Dermis microvascular lymphatic vessel endothelial cell (primary cell): Measurements from ENCODE around the gene CKAP2L. TPM values are rescaled to one million over a fixed set of nuclear protein-coding genes. Genes with fewer than 3 reads are reported as not detected.

Experiments used
- DNase-seq, 2 donors: peaks; one replicate each; pipeline versions ENCODE4 v3.0.0 to v3.0.0-alpha.2; 2010; ENCODE audit warnings: low read depth in 2 of 2
- total RNA-seq: library from RNA; depleted of rRNA; stranded (reverse); fragments of >200 nt; gene quantifications from 2 replicates; pipeline ENCODE4 v1.2.1, GENCODE V29; 2014

Gene CKAP2L
- total RNA-seq, 1 donor from 2014 or later = 3.1 TPM

DNA sequence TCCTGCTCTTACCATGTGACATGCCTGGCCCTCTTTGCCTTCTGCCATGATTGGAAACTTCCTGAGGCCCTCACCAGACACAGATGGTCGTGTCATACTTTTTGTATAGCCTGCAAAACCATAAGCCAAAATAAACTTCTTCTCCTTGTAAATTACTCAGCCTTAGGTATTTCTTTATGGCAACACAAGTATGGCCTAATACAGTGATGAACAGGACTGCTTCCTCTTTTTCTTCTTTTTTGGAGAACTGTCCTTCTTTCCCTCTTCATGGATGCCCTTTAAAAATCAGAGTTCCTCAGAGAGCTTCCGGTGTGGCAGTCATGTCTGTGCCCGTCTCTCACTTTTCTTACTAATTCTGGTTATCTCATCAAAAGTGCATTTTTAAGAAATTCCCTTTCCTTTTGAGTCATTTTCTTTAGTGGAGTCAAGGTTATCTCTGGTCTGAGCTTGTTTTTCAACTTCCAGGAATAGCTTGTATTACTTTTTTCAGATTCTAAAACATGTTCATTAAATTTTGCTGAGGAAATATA, 29.1 kb upstream of the CKAP2L start:
- DNase-seq = no peak

DNA sequence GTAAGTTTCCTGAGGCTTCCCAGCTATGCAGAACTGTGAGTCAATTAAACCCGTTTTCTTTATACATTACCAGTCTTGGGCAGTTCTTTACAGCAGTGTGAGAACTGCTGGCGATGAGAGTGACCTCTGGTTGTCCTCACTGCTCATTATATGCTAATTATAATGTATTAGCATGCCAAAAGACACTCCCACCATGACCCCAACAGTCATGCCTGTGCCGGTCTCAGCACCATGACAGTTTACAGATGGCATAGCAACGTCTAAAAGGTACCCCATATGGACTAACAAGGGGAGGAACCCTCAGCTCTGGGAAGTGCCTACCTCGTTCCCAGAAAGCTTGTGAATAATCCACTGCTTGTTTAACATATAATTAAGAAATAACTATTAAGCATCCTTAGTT, 28.0 kb upstream of the CKAP2L start:
- no peak for DNase-seq

GRCh38 chr2:112791693-112792230, 27.4 kb upstream of the CKAP2L start:
- DNase-seq = no peak

GRCh38 chr2:112791019-112791418, 26.6 kb upstream of the CKAP2L start:
- DNase-seq = no peak

- no peak for DNase-seq
Measured at GRCh38 chr2:112790305-112790704, 25.9 kb upstream of the CKAP2L start.

GRCh38 chr2:112789186-112789585, 24.8 kb upstream of the CKAP2L start:
- DNase-seq = no peak

GRCh38 chr2:112788653-112789052, 24.2 kb upstream of the CKAP2L start:
- DNase-seq = no peak

GRCh38 chr2:112787729-112788393, 23.5 kb upstream of the CKAP2L start:
- DNase-seq = no peak

GRCh38 chr2:112787294-112787693, 22.9 kb upstream of the CKAP2L start:
- peak in 1 of 2 donors; percentile 74 for DNase-seq

DNA sequence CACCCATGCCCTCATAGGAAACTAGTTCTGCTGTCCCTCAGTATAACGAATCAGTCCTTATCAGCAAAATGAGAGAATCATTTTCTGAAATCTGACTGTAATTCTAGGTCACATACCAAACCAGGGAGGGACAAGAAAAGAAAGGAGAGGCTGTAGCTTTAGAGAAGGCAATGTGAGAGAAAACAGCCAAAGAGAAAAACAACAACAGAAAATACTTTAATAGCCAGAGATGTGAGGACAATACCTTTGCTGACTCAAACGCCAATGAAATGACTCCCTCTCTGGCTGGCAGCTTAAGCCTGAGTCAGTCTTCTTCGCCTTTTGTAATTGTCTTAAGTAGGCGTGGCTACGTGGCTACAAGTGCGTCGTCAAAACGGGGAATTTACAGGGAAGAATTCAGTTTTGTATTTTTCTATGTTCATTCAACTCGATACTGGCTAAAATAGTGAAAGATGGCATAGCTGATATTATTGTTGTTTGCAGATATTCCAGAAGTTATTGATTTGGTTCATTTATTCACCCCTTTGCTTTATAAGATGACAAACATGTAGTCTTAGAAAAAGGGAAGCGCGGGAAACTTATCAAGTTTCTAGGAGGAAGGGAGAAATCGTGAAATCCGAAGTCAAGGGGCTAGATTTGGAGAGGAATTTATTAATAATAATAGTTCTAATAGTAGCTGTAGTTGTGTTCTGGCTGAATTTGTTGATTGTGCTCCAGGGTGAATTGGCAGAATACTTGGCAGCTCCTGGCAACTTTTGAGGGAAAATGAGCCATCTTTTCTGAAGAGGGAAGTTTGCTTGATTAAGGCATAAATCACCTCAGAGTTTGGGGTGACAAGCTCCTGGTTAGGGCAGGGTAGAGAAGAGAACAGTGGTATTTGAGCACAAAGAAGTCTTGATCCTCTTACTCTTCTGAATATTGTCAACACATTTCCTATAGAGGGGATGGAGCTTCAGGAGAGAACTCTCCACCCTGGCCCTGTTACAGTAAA, 20.1 kb upstream of the CKAP2L start, which contains the start of gene IL1A:
Gene IL1A (minus strand): TSS at position 295 of the 991 bp plus-strand sequence. CDS start 723 bp downstream, outside the sequence.
- DNase-seq = peak in 1 of 2 donors; percentile 78

DNA sequence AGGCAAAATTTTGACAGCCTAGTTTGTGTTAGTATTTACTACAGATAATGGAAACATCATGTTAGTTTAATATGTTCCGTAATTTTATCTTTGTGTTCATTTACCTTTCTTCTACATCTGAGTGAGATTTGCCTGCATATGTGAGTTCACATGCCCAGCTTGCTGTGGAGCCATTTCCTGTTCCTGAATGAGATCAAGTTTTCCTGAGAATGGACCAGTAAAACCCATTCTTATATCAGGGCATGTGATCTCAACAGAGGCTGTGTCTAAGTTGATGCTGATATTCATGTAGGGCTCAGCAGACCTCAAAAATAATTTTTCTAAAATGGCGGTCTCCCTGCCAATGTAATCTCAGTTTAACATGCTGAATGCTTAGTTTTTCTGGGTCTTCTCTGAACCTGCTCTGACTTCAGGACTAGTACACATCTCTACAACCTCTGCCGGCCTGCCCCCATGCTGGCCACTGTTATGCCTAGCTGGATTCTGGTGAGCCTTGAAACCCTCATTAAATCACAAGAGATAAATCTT, 18.8 kb upstream of the CKAP2L start:
- DNase-seq = peak; percentile 60 to 69

GRCh38 chr2:112782234-112782799, 17.9 kb upstream of the CKAP2L start:
- no peak for DNase-seq

DNA sequence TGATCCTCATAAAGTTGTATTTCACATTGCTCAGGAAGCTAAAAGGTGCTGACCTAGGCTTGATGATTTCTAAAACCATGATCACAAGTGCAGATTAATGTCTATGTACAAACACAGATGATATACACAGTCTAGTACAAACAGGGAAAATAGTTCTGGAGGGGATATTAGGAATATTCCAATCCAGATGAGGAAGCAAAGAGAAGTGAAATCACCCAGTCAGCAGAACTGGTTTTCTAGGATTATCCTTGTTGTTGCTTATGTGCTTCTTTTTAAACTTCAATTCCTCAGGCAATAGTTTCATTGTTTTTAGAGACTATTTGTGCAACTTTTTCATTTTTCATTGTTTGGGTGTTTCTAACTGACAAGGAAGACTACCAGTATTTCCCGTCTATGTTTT, 15.2 kb upstream of the CKAP2L start:
- DNase-seq = no peak

- no peak for DNase-seq
Measured at GRCh38 chr2:112777036-112777435, 12.6 kb upstream of the CKAP2L start.

DNA sequence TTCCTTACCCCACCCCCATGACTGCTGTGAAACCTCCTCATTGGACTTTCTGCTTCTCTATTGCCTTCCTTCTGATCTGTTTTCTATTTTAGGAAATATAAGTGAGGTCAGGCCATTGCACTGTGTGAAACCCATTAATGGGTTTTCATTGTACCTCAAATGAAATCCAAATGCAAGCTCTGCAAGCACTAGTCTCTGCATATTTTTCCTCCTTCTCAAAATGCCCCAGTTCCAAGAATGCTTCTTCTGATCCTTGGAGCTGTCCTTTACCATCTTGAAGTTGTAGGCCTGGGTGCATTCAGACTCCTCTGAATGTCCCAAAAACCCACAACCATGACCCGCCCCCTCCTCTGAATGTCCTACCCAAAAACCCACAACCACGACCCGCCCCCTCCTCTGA, 11.7 kb upstream of the CKAP2L start:
- DNase-seq = no peak

DNA sequence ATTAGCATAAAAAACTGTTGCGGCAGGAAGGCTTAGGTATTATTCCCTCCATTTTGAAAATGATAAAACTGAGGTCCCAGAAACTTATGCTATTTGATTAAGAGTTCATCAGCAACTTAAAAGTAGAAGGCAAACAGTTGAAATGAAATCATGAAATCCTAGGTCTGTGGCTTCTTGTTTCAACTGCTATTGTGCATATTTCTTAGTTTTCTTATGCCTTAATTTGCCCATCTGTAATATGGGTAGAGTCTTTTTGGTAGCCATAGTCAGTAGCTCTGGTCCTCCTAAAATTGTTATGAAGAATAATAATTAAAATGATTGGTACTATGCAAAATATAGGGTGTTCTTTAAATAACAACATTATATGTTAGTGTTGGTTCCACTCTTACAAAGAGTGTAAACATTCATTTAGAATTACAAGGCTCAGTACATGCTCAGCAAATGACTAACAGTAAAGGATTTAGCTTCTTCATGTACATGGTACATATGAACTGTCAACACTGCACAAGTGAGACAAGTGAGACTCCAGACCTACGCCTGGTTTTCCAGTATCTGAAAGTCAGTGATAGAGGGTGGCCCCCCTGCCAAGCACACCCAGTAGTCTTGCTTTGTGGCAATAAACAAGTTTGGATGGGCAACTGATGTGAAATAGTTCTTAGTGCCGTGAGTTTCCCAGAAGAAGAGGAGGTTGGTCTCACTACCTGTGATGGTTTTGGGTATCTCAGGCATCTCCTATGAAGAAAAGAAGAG, 10.3 kb upstream of the CKAP2L start:
- no peak for DNase-seq

- no peak for DNase-seq
Measured at GRCh38 chr2:112773556-112773955, 9.1 kb upstream of the CKAP2L start.

DNA sequence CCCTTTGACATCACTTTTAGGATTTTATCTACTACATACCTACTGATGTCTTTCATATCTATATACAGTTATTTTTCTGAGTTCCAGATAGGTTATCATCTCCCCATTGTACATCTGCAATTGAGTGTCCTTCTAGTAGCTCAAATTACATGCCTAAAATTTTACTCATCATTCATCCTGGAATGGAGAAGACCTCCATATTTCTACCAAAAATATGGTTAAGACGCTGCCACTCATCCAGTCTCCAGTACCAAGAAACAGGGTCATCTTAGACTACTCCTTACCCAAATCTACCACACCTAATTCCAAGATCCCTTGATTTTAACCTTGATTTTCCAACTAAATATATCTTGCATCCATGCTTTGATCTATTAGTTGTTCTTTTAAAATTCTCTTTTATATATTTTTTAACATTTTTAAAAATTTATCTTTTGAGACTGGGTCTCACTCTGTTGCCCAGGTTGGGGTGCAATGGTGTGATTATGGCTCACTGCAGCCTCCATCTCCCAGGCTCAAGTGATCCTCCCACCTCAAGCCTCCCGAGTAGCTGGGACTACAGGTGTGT, 8.6 kb upstream of the CKAP2L start:
- DNase-seq = no peak

- no peak for DNase-seq
Measured at GRCh38 chr2:112772322-112772721, 7.9 kb upstream of the CKAP2L start.

GRCh38 chr2:112768432-112768831, 4.0 kb upstream of the CKAP2L start:
- DNase-seq = no peak
